Hepatocyte (in vitro differentiated cells): ENCODE data around the gene PLD2. TPM values are rescaled to one million over a fixed set of nuclear protein-coding genes. Genes with fewer than 3 reads are reported as not detected.

Experiments used
- DNase-seq: peaks from one replicate; pipeline ENCODE4 v3.0.0-alpha.2; 2016; ENCODE audit warnings: low spot score
- H2AFZ ChIP-seq: fragments of 200-600 bp; sonication (generic); 2 replicates; pipeline ENCODE4 v1.6.0; 2016; ENCODE audit warnings: antibody characterized with exemption, mild to moderate bottlenecking
- H3K27ac ChIP-seq: fragments of 200-600 bp; sonication (generic); 2 replicates; pipeline ENCODE4 v1.5.1; 2016; ENCODE audit warnings: mild to moderate bottlenecking
- H3K27me3 ChIP-seq: fragments of 200-600 bp; sonication (generic); 2 replicates; pipeline ENCODE4 v1.6.1; 2016
- H3K36me3 ChIP-seq: fragments of 200-600 bp; sonication (generic); replicated peaks from 2 replicates; pipeline ENCODE4 v1.5.1; 2016; ENCODE audit warnings: low read depth; ENCODE audit not compliant: insufficient read depth
- H3K4me1 ChIP-seq: fragments of 200-600 bp; sonication (generic); 2 replicates; pipeline ENCODE4 v1.5.1; 2016; ENCODE audit warnings: mild to moderate bottlenecking, moderate library complexity; ENCODE audit not compliant: insufficient read depth
- H3K4me2 ChIP-seq: fragments of 200-600 bp; sonication (generic); 2 replicates; pipeline ENCODE4 v1.6.0; 2016
- H3K4me3 ChIP-seq: fragments of 200-600 bp; sonication (generic); 2 replicates; pipeline ENCODE4 v1.5.1; 2016; ENCODE audit warnings: mild to moderate bottlenecking
- H3K79me2 ChIP-seq: fragments of 200-600 bp; sonication (generic); 2 replicates; pipeline ENCODE4 v1.6.0; 2017; ENCODE audit warnings: mild to moderate bottlenecking
- H3K9me2 ChIP-seq: fragments of 200-600 bp; sonication (generic); replicated peaks from 2 replicates; pipeline ENCODE4 v1.6.0; 2017; ENCODE audit warnings: mild to moderate bottlenecking; ENCODE audit not compliant: insufficient read depth
- H3K9me3 ChIP-seq: fragments of 200-600 bp; sonication (generic); 2 replicates; pipeline ENCODE4 v1.5.1; 2016; ENCODE audit warnings: low read depth, mild to moderate bottlenecking
- H4K20me1 ChIP-seq: fragments of 200-600 bp; sonication (generic); 2 replicates; pipeline ENCODE4 v1.6.0; 2016; ENCODE audit warnings: mild to moderate bottlenecking; ENCODE audit not compliant: insufficient read depth, poor library complexity, severe bottlenecking
- EZH2 ChIP-seq: fragments of 200-600 bp; sonication (generic); IDR thresholded peaks from 2 replicates; pipeline ENCODE4 v1.6.1; 2016; ENCODE audit warnings: antibody characterized with exemption, mild to moderate bottlenecking, borderline replicate concordance
- EZH2phosphoT487 ChIP-seq: fragments of 200-600 bp; sonication (generic); IDR thresholded peaks from one replicate; pipeline ENCODE4 v1.6.1; 2018; ENCODE audit warnings: antibody characterized with exemption, mild to moderate bottlenecking, low read depth, moderate library complexity; ENCODE audit not compliant: unreplicated experiment, severe bottlenecking
- WGBS: methylation state at CpG from one replicate; pipeline ENCODE4 v1.1.6; 2016; ENCODE audit warnings: low lambda C conversion rate; ENCODE audit errors: missing lambda C conversion rate; 5-methylcytosine and 5-hydroxymethylcytosine counted together
- polyA plus RNA-seq: library from polyadenylated mRNA; unstranded; fragments of >200 nt; fragmentation: Nextera tagmentation; extraction: Ambion mirVana; gene quantifications from 2 replicates; pipeline ENCODE4 v1.2.1, GENCODE V29; 2016
- total RNA-seq: library from RNA; depleted of rRNA; stranded (reverse); fragments of >200 nt; gene quantifications from 2 replicates; pipeline ENCODE4 v1.2.3, GENCODE V29; 2014
- TF ChIP-seq, protein P1 (sequence below): fragments of 200-600 bp; sonication (generic); IDR thresholded peaks from 2 replicates; pipeline ENCODE4 v1.5.1; 2016; ENCODE audit warnings: antibody characterized with exemption, mild to moderate bottlenecking; ENCODE audit not compliant: poor library complexity

The PLD2 gene
- total and polyA plus RNA-seq, 2 experiments from 2014 or later: 21.8 to 25.2 TPM

DNA sequence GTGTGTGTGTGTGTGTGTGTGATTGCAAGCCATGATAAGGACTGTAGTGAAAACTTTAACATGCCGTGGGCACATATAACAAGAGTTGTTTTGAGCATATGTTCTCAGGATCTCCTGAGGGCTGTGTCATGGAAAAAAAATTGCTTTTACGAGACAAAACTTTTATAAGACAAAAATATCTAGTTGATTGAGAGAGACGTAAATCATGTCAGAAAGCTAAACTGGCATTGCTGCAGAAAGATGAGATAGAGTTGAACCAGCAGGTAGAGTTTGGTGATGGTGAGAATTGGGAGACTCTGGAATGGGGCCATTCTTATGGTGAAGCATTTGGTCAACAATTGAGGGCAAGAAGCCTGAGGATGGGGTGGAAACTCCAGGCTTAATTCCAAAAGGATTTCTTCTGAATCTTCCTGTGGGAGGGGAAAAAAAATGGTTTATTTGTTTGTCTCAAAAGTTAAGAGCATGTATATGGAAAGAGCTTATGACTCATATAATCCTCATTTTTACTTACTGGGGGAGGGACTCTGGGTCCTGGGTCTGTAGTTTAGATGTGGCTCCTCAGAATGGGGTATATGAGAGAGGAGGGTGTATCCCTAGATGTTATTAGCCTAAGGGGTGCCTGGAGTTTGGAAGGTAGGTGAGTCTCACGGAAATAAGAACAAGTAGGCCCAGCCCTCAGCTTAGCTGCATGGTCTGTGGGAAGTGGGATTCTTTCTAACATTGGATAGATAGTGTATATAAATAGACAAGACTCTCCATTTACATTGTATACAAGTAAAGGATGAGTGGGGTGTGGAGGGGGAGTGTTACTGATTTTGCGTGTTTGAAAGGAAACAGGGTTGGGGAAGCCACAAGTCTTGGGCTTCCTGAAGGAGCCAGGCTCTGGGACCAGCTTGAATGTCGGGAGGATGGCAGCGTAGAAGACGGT is 33.3 kb downstream of the PLD2 start:
- H3K36me3 ChIP-seq: no peaks in the 10 kb centered on the region
- no peak overlapping the region for H3K4me3 ChIP-seq
- peaks cover 98% of the 10 kb centered on the region for H3K79me2 ChIP-seq
- H3K27ac ChIP-seq: peak overlapping the region; percentile 28
- peaks cover 17% of the 10 kb centered on the region for H3K4me1 ChIP-seq
- no peak overlapping the region for H3K4me2 ChIP-seq
- no peaks in the 10 kb centered on the region for H3K9me2 ChIP-seq
- H3K9me3 ChIP-seq: no peaks in the 10 kb centered on the region
- no peak overlapping the region for H2AFZ ChIP-seq
- TF ChIP-seq EZH2 (no peak), EZH2phosphoT487 (no peak)
- TF ChIP-seq, protein P1, sequence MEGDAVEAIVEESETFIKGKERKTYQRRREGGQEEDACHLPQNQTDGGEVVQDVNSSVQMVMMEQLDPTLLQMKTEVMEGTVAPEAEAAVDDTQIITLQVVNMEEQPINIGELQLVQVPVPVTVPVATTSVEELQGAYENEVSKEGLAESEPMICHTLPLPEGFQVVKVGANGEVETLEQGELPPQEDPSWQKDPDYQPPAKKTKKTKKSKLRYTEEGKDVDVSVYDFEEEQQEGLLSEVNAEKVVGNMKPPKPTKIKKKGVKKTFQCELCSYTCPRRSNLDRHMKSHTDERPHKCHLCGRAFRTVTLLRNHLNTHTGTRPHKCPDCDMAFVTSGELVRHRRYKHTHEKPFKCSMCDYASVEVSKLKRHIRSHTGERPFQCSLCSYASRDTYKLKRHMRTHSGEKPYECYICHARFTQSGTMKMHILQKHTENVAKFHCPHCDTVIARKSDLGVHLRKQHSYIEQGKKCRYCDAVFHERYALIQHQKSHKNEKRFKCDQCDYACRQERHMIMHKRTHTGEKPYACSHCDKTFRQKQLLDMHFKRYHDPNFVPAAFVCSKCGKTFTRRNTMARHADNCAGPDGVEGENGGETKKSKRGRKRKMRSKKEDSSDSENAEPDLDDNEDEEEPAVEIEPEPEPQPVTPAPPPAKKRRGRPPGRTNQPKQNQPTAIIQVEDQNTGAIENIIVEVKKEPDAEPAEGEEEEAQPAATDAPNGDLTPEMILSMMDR: no peak
- H3K27me3 ChIP-seq: no peaks in the 10 kb centered on the region
- no peak for DNase-seq
- 83% methylated on average over 8 of the region's 8 CpGs for WGBS
- peaks cover 26% of the 10 kb centered on the region for H4K20me1 ChIP-seq

DNA sequence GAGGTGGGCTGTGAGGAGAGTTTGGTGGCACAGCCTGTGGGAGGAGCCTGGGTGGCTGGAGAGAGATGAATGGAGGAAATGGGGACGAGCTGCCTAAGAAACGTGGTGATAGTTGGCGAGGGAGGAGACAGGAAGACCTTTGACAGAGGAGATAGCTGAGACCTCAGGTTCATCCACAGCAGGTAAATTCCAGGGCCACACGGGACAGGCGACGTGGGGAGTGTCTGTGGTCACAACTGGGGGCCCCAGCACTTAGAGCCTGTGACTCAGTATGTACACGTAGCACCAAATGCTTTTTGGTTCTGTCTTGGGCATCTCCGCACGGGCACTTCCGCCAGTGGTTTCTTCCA is 33.9 kb downstream of the PLD2 start:
- Histone ChIP-seq H3K9me3 (no peaks in the 10 kb centered on the region), H3K36me3 (no peaks in the 10 kb centered on the region), H3K4me3 (no peak overlapping the region), H2AFZ (no peak overlapping the region), H4K20me1 (peaks cover 26% of the 10 kb centered on the region), H3K9me2 (no peaks in the 10 kb centered on the region), H3K4me1 (peaks cover 11% of the 10 kb centered on the region), H3K79me2 (peaks cover 98% of the 10 kb centered on the region), H3K27ac (peak overlapping the region; percentile 28), H3K4me2 (no peak overlapping the region), H3K27me3 (no peaks in the 10 kb centered on the region)
- WGBS: 90% methylated on average over 9 of the region's 10 CpGs
- TF ChIP-seq, protein P1: no peak
- TF ChIP-seq EZH2 (no peak), EZH2phosphoT487 (no peak)
- DNase-seq: no peak

DNA sequence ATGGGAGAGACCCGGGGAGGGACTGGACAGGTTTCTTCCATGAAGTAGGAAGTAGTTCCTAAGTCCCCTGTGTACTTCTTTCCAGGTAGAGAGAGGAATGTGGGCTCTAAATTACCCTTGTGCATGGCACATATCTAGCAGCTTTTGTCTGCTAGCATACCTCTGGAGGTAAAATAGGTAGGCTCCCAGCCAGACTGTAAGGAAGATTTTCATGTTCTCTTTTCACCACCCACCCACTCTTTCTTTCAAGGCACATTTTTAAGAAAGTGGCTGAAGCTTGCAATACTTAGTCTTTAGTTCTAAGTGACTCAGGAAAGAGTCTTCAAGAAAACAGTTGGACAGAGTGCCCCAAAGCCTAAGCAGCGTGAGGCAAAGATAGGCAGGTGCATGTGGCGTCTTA is 35.4 kb downstream of the PLD2 start:
- Histone ChIP-seq H3K4me3 (no peak overlapping the region), H2AFZ (no peak overlapping the region), H3K79me2 (peaks cover 98% of the 10 kb centered on the region), H3K4me2 (no peak overlapping the region), H3K36me3 (no peaks in the 10 kb centered on the region), H3K9me2 (no peaks in the 10 kb centered on the region), H3K9me3 (no peaks in the 10 kb centered on the region), H3K27ac (no peak overlapping the region), H4K20me1 (peaks cover 23% of the 10 kb centered on the region), H3K4me1 (peaks cover 11% of the 10 kb centered on the region), H3K27me3 (no peaks in the 10 kb centered on the region)
- no peak for DNase-seq
- TF ChIP-seq EZH2phosphoT487 (no peak), EZH2 (no peak)
- TF ChIP-seq, protein P1: no peak
- WGBS: 94% methylated on average over 3 of the region's 3 CpGs
